T-helper 1 cell (primary cell): ENCODE measurements around the gene TMA16.

Experiments used
- DNase-seq, 5 donors: peaks; one replicate each; pipeline ENCODE4 v3.0.0-alpha.2; 2012 to 2020

Gene TMA16

DNA sequence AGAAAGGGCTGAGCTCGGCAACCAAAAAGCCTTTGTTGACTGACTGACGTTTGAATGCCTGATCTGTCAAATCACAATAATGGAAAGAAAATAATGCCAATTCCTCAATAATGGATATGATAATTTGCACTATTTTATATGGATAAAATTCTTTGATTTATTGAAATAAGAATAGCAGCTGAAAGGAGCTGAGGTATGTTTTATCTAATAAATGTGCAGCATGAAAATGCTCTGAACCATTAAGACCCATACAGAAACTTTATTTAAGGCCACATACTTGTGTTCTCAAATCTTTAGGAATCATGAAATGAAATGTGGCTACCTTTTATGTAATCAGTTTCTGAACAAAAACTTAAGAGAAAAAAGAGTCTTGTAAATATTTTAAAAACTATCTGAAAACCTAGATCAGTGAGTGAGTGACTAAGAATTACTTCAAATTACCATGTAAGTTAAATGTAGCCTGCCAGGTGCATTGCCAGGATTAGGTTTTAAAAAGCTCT is 69.8 kb downstream of the TMA16 start:
- DNase-seq = no peak

DNA sequence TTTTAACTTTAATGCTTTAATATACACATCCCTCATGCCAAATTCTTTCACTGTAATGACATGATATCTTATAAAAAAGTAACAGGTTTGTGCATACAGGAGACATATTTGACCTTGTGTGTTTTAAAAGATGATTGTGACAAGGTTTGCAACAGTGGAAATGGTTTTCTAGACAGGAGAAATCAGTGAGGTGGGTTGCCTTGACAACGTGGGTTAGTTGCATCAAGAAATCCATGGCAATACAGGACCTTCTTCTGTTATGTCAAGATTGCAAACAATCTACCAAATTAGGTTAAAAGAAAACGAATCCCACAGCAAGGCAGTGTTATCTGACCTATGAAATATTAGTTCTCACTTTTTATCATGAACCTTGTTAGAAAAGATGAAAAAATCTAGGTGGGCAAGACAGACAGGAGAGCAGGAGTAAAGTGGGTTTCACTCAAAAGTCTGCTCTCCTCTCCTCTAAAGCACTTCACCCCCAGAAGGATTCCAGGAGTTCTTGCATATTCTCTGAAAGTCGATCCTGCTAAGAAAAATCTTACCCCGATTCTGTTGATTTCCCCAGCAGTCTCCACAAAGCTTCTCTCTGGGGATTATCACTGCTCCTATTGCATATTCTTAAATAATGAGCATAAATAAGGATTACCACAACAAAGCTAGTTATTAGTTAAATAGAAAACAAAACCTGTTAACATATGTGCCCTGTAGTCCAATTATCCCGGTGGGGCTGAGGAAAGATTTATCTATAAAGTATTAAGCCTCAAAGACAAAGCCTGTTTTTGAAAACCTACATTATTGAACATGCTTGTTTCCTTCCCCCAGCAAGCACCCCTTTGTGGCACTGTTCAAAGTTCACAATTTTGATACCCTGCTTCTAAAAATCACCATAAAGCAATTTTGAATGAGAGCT is 71.0 kb downstream of the TMA16 start:
- no peak for DNase-seq

- DNase-seq = no peak
Observed at GRCh38 chr4:163566257-163566796, 71.8 kb downstream of the TMA16 start.

DNA sequence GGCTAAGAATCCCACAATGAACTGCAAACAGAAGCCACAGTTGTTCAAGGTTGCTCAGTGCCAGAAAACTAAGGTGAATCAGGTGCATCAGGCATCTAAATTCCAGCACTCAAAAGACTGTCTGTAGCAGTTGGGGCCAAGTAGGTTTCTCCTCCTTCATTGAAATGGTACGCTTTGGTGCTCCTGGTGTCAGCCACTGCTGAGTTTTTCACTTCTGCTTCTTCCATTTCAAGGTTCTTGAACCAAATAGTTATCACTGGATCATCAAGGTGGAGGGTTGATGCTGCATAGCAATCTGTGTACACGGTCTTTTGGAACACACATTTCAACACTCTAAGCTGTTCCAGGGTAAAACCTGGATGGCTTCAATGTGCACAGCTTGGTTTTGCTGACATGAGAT is 74.4 kb downstream of the TMA16 start:
- no peak for DNase-seq
